HG03108 (cell line): ENCODE data around the gene DDRGK1.
"Not testable (repeated sequence)": the region's sequence is repeated elsewhere in the genome, so short reads cannot be mapped to it uniquely, and the experiment has no call there.

ENCODE experiments used
- ATAC-seq: cut with Tn5 transposase; IDR thresholded peaks from one replicate; pipeline ENCODE4 v1.9.1; 2021; ENCODE audit warnings: moderate library complexity; ENCODE audit not compliant: unreplicated experiment

DDRGK1 gene

GRCh38 chr20:3166913-3167342 lies 37.6 kb downstream of the DDRGK1 start:
- no peak for ATAC-seq

GRCh38 chr20:3166338-3166912 lies 38.1 kb downstream of the DDRGK1 start:
- ATAC-seq = no peak

- no peak for ATAC-seq
Measured at GRCh38 chr20:3165473-3166337, 38.8 kb downstream of the DDRGK1 start.

GRCh38 chr20:3164763-3165410 lies 39.6 kb downstream of the DDRGK1 start:
- ATAC-seq = no peak

- ATAC-seq = no peak
Measured at GRCh38 chr20:3164043-3164762, 40.3 kb downstream of the DDRGK1 start.

- no peak for ATAC-seq
Measured at GRCh38 chr20:3163099-3164042, 41.1 kb downstream of the DDRGK1 start.

GRCh38 chr20:3162080-3162611 lies 42.3 kb downstream of the DDRGK1 start:
- no peak for ATAC-seq

GRCh38 chr20:3161316-3162079 lies 43.0 kb downstream of the DDRGK1 start:
- ATAC-seq = no peak

- no peak for ATAC-seq
Measured at GRCh38 chr20:3160418-3160817, 44.1 kb downstream of the DDRGK1 start.

- no peak for ATAC-seq
Measured at GRCh38 chr20:3158968-3159431, 45.5 kb downstream of the DDRGK1 start.

GRCh38 chr20:3157817-3158216 lies 46.7 kb downstream of the DDRGK1 start:
- ATAC-seq = no peak

- peak; percentile 72 for ATAC-seq
Measured at GRCh38 chr20:3156811-3157619, 47.5 kb downstream of the DDRGK1 start.

GRCh38 chr20:3152057-3152644 lies 52.3 kb downstream of the DDRGK1 start:
- not testable (repeated sequence) for ATAC-seq

GRCh38 chr20:3150908-3151307 lies 53.6 kb downstream of the DDRGK1 start:
- no peak for ATAC-seq

- ATAC-seq = no peak
Measured at GRCh38 chr20:3146732-3147341, 57.6 kb downstream of the DDRGK1 start.

- no peak for ATAC-seq
Measured at GRCh38 chr20:3141757-3142156, 62.7 kb downstream of the DDRGK1 start.
